Endothelial cell of umbilical vein (primary cell): ENCODE measurements around the gene RBM5. TPM values are rescaled to one million over a fixed set of nuclear protein-coding genes. Genes with fewer than 3 reads are reported as not detected.

Source experiments
- BruUV-seq: library from RNA; stranded (reverse); fragments of 400-500 nt; replicated peaks from 2 replicates; lab custom pipeline; 2021; lab: Mats Ljungman, UMichigan
- CTCF ChIA-PET: fragments of 300-600, 350-600 bp; sonication (Branson Sonifier 250); formaldehyde crosslinking; loops from one replicate; lab custom pipeline; 2021; ENCODE audit warnings: antibody characterized with exemption, inconsistent platforms; lab: Charles Lee
- POLR2A ChIA-PET: fragments of 300-600, 350-600 bp; sonication (Branson Sonifier 250); formaldehyde crosslinking; loops from one replicate; lab custom pipeline; 2021; ENCODE audit warnings: antibody characterized with exemption, inconsistent platforms; lab: Charles Lee
- DNase-seq: peaks from one replicate; pipeline ENCODE4 v3.0.0-alpha.2; 2011; ENCODE audit warnings: low read depth, low spot score
- FAIRE-seq: peaks from 2 replicates; lab custom pipeline; 2011; peaks lifted over from hg19 to GRCh38; lab: Jason Lieb, UNC
- H2AFZ ChIP-seq: 2 replicates; pipeline ENCODE4 v1.6.0; 2012; ENCODE audit warnings: low read depth, low read length, control low read depth, inconsistent platforms
- H3K27ac ChIP-seq: 2 replicates; pipeline ENCODE4 v1.5.1; 2011; ENCODE audit warnings: low read depth, mild to moderate bottlenecking, control low read depth, low read length, moderate library complexity; ENCODE audit not compliant: insufficient read depth
- H3K27me3 ChIP-seq, 2 experiments: 2 replicates each; pipeline versions ENCODE4 v1.6.0 to v1.6.1; 2011; ENCODE audit warnings: low read length in 2 of 2, mixed read lengths in 1 of 2; ENCODE audit not compliant: control insufficient read depth in 2 of 2, insufficient read depth in 2 of 2
- H3K36me3 ChIP-seq, 2 experiments: 2 replicates in 1 of 2; 3 replicates in 1 of 2; pipeline ENCODE4 v1.5.1; 2011; ENCODE audit warnings: low read length in 2 of 2, mild to moderate bottlenecking in 1 of 2, moderate library complexity in 1 of 2; ENCODE audit not compliant: control insufficient read depth in 2 of 2, insufficient read depth in 2 of 2; ENCODE audit errors: extremely low read depth in 1 of 2
- H3K4me1 ChIP-seq: 3 replicates; pipeline ENCODE4 v1.5.1; 2011; ENCODE audit warnings: mild to moderate bottlenecking, low read length; ENCODE audit not compliant: control insufficient read depth, insufficient read depth; ENCODE audit errors: extremely low read depth
- H3K4me2 ChIP-seq: 2 replicates; pipeline ENCODE4 v1.6.1; 2011; ENCODE audit warnings: low read length, control low read depth, mixed read lengths; ENCODE audit not compliant: insufficient read depth
- H3K4me3 ChIP-seq, 3 experiments: fragments of 200-600 bp in 1 of 3; sonication (generic), shearing (Covaris generic) in 1 of 3; replicated peaks in 1 of 3; 2 replicates each; pipeline ENCODE4 v1.5.1; 2011 to 2016; ENCODE audit warnings: control low read depth in 3 of 3, low read length in 3 of 3, mild to moderate bottlenecking in 2 of 3, inconsistent platforms in 1 of 3, low read depth in 1 of 3, moderate library complexity in 1 of 3; ENCODE audit not compliant: insufficient read depth in 1 of 3
- H3K79me2 ChIP-seq: 2 replicates; pipeline ENCODE4 v1.6.0; 2012; ENCODE audit warnings: low read length, inconsistent platforms; ENCODE audit not compliant: control insufficient read depth, insufficient read depth
- H3K9ac ChIP-seq: replicated peaks from 2 replicates; pipeline ENCODE3; 2011; ENCODE audit warnings: low read length, control low read depth; ENCODE audit not compliant: insufficient read depth; ENCODE audit errors: extremely low read depth
- H3K9me1 ChIP-seq: replicated peaks from 3 replicates; pipeline ENCODE4 v1.6.0; 2011; ENCODE audit warnings: mild to moderate bottlenecking, low read length; ENCODE audit not compliant: control insufficient read depth, insufficient read depth; ENCODE audit errors: extremely low read depth
- H3K9me3 ChIP-seq: replicated peaks from 2 replicates; pipeline ENCODE4 v1.5.1; 2012; ENCODE audit warnings: low read length, inconsistent platforms; ENCODE audit not compliant: control insufficient read depth, insufficient read depth
- H4K20me1 ChIP-seq: replicated peaks from 2 replicates; pipeline ENCODE3; 2011; ENCODE audit warnings: mild to moderate bottlenecking, low read length; ENCODE audit not compliant: control insufficient read depth, insufficient read depth; ENCODE audit errors: extremely low read depth
- CTCF ChIP-seq, 2 donors: IDR thresholded peaks; 1 replicate in 1 of 2; 2 replicates in 1 of 2; pipeline ENCODE4 v1.5.1; 2011; ENCODE audit warnings: low read length in 2 of 2, mild to moderate bottlenecking in 2 of 2, moderate library complexity in 2 of 2, control low read depth in 1 of 2, inconsistent platforms in 1 of 2, low read depth in 1 of 2; ENCODE audit not compliant: insufficient read depth in 1 of 2; ENCODE audit errors: extremely low read depth in 1 of 2
- EZH2 ChIP-seq: IDR thresholded peaks from 2 replicates; pipeline ENCODE4 v1.6.1; 2012; ENCODE audit warnings: borderline replicate concordance, low read depth, mild to moderate bottlenecking, moderate library complexity, low read length, inconsistent platforms; ENCODE audit not compliant: severe bottlenecking
- FOS ChIP-seq: IDR thresholded peaks from 2 replicates; pipeline ENCODE4 v1.6.1; 2011; ENCODE audit warnings: mild to moderate bottlenecking, low read length, moderate library complexity, borderline replicate concordance; ENCODE audit not compliant: insufficient read depth
- GATA2 ChIP-seq: IDR thresholded peaks from 2 replicates; pipeline ENCODE4 v1.7.0; 2011; ENCODE audit warnings: low read depth, mild to moderate bottlenecking, moderate library complexity, mixed read lengths, low read length; ENCODE audit not compliant: insufficient read length, insufficient read depth
- JUN ChIP-seq: IDR thresholded peaks from 2 replicates; pipeline ENCODE4 v1.6.1; 2011; ENCODE audit warnings: borderline replicate concordance, low read depth; ENCODE audit not compliant: insufficient read length, insufficient read depth
- MAX ChIP-seq: IDR thresholded peaks from 2 replicates; pipeline ENCODE4 v1.6.1; 2011; ENCODE audit not compliant: insufficient read depth, insufficient read length
- MYC ChIP-seq: IDR thresholded peaks from one replicate; pipeline ENCODE4 v1.6.1; 2011; ENCODE audit warnings: mild to moderate bottlenecking, low read depth, low read length
- POLR2A ChIP-seq: IDR thresholded peaks from 2 replicates; pipeline ENCODE4 v1.6.1; 2012; ENCODE audit warnings: low read depth, mild to moderate bottlenecking, control low read depth, low read length
- POLR2AphosphoS5 ChIP-seq: IDR thresholded peaks from 2 replicates; pipeline ENCODE4 v1.6.1; 2012; ENCODE audit warnings: low read depth, mild to moderate bottlenecking, control low read depth, low read length, moderate library complexity; ENCODE audit not compliant: insufficient read depth
- dilution Hi-C: fragments of 300-500 bp; cut with MboI; formaldehyde crosslinking; loops from one replicate; pipeline ENCODE4 v1.15.0; 2019; ENCODE audit warnings: low sequenced_read_pairs; ENCODE audit not compliant: extremely low pct_ligation_motif_present
- intact Hi-C: fragments of 100-400 bp; cut with micrococcal nuclease; formaldehyde crosslinking; loops from one replicate; pipeline ENCODE4 v1.10.0; 2022
- polyA plus RNA-seq, 4 experiments: library from polyadenylated mRNA; depleted of rRNA in 3 of 4; stranded (reverse) in 3 of 4; unstranded in 1 of 4; fragments of >200 nt; gene quantifications; 2 replicates each; pipeline versions ENCODE4 v1.2.1 to v1.2.3, GENCODE V29; 2011 to 2012; ENCODE audit warnings: missing spikeins in 1 of 4
- total RNA-seq: library from RNA; stranded (reverse); gene quantifications from 2 replicates; pipeline ENCODE4 v1.2.3, GENCODE V29; 2021

RBM5 gene
- total and polyA plus RNA-seq, 2 donors (not counting 3 experiments of a cell fraction or from before 2014, with no cell fraction given), result 190 to 218 TPM

GRCh38 chr3:50133283-50133615 is 44.5 kb downstream of the RBM5 start:
- no TSS peak for BruUV-seq
- POLR2A ChIA-PET, result no interaction called here
- intact Hi-C loops, result no loop called here

GRCh38 chr3:50134367-50134766 is 45.6 kb downstream of the RBM5 start:
- Histone ChIP-seq H3K79me2 (no peaks in the 10 kb centered on the region), H2AFZ (no peak overlapping the region), H4K20me1 (no peaks in the 10 kb centered on the region), H3K9me3 (no peaks in the 10 kb centered on the region), H3K4me2 (no peak overlapping the region), H3K36me3 (no peaks in the 10 kb centered on the region), H3K27ac (no peak overlapping the region), H3K9ac (no peak overlapping the region), H3K4me1 (peaks cover 17% of the 10 kb centered on the region), H3K4me3 (no peak overlapping the region), H3K9me1 (no peaks in the 10 kb centered on the region), H3K27me3 (no peaks in the 10 kb centered on the region)
- no peak for DNase-seq
- ChIA-PET CTCF (interaction anchor here (3.5 kb wide), 1 partner anchor 11 kb away, joined by 15 read pairs; no protein-coding TSS in a partner anchor), POLR2A (no interaction called here)
- dilution Hi-C loops (no loop called here), intact Hi-C loops (no loop called here)
- BruUV-seq, result no TSS peak
- no peak for TF ChIP-seq CTCF (IDR thresholded peaks at IDR 0.05; ENCODE audit: extremely low read depth in 1 of 2, insufficient read depth in 1 of 2, low read depth in 1 of 2, low read length in 2 of 2)
- TF ChIP-seq EZH2, result no peak
- TF ChIP-seq FOS, result no peak
- TF ChIP-seq POLR2AphosphoS5, result no peak
- no peak for TF ChIP-seq MYC
- TF ChIP-seq POLR2A, result no peak
- TF ChIP-seq JUN, result no peak
- no peak for TF ChIP-seq MAX
- no peak for TF ChIP-seq GATA2
- no peak for FAIRE-seq

More at GRCh38 chr3:50133283-50133615, 44.5 kb downstream of the RBM5 start:
- Histone ChIP-seq H3K27ac (no peak overlapping the region), H2AFZ (no peak overlapping the region), H3K27me3 (no peaks in the 10 kb centered on the region), H3K9ac (no peak overlapping the region), H3K4me1 (peaks cover 6% of the 10 kb centered on the region), H3K4me2 (no peak overlapping the region), H3K9me1 (no peaks in the 10 kb centered on the region), H3K36me3 (no peaks in the 10 kb centered on the region), H3K79me2 (no peaks in the 10 kb centered on the region), H3K4me3 (no peak overlapping the region), H4K20me1 (no peaks in the 10 kb centered on the region), H3K9me3 (no peaks in the 10 kb centered on the region)
- CTCF ChIA-PET, result no interaction called here
- dilution Hi-C loops, result no loop called here
- no peak for TF ChIP-seq MAX
- DNase-seq (no peak), FAIRE-seq (no peak)
